NCI-H2227 (cell line): Measurements from ENCODE around the gene NCKAP5.
"Not testable (repeated sequence)": the region's sequence is repeated elsewhere in the genome, so short reads cannot be mapped to it uniquely, and the experiment has no call there.

ENCODE experiments used
- DNase-seq: peaks from one replicate; lab custom pipeline; 2025; ENCODE audit not compliant: unreplicated experiment; lab: John Stamatoyannopoulos, UW

The NCKAP5 gene

GRCh38 chr2:132857319-132857718 is 710.9 kb downstream of the NCKAP5 start:
- DNase-seq: no peak

- DNase-seq: no peak
These were observed 717.6 kb downstream of the NCKAP5 start for GRCh38 chr2:132850688-132851087.

GRCh38 chr2:132849118-132849517 is 719.1 kb downstream of the NCKAP5 start:
- no peak for DNase-seq

- DNase-seq: no peak
These were observed 722.9 kb downstream of the NCKAP5 start for GRCh38 chr2:132845339-132845738.

GRCh38 chr2:132844585-132844984 is 723.7 kb downstream of the NCKAP5 start:
- no peak for DNase-seq

GRCh38 chr2:132837769-132838168 is 730.5 kb downstream of the NCKAP5 start:
- no peak for DNase-seq

GRCh38 chr2:132830321-132830827 is 737.9 kb downstream of the NCKAP5 start:
- DNase-seq: no peak

- DNase-seq: no peak
These were observed 742.7 kb downstream of the NCKAP5 start for GRCh38 chr2:132825601-132826000.

- DNase-seq: no peak
These were observed 743.5 kb downstream of the NCKAP5 start for GRCh38 chr2:132824716-132825115.

GRCh38 chr2:132816234-132816633 is 752.0 kb downstream of the NCKAP5 start:
- DNase-seq: no peak

- no peak for DNase-seq
These were observed 752.7 kb downstream of the NCKAP5 start for GRCh38 chr2:132815516-132815915.

GRCh38 chr2:132814651-132815050 is 753.6 kb downstream of the NCKAP5 start:
- no peak for DNase-seq

GRCh38 chr2:132813422-132813821 is 754.8 kb downstream of the NCKAP5 start:
- no peak for DNase-seq

- DNase-seq: no peak
These were observed 756.9 kb downstream of the NCKAP5 start for GRCh38 chr2:132811148-132811915.

- DNase-seq: not testable (repeated sequence)
These were observed 758.3 kb downstream of the NCKAP5 start for GRCh38 chr2:132809962-132810361.

- no peak for DNase-seq
These were observed 764.2 kb downstream of the NCKAP5 start for GRCh38 chr2:132804051-132804450.

- no peak for DNase-seq
These were observed 769.9 kb downstream of the NCKAP5 start for GRCh38 chr2:132798341-132798740.

- no peak for DNase-seq
These were observed 770.7 kb downstream of the NCKAP5 start for GRCh38 chr2:132797556-132797955.

GRCh38 chr2:132797071-132797470 is 771.2 kb downstream of the NCKAP5 start:
- no peak for DNase-seq

GRCh38 chr2:132795220-132795619 is 773.0 kb downstream of the NCKAP5 start:
- DNase-seq: no peak

- peak; percentile 48 for DNase-seq
These were observed 774.7 kb downstream of the NCKAP5 start for GRCh38 chr2:132793532-132793931.

GRCh38 chr2:132790207-132790785 is 778.0 kb downstream of the NCKAP5 start:
- DNase-seq: peak; percentile 19
